OCI-LY3 (cell line): ENCODE results near the gene SPNS2.

Experiments
- H2AFZ ChIP-seq: fragments of 200-600, 300-600 bp; shearing (Covaris generic); 2 replicates; pipeline ENCODE4 v1.6.0; 2014; ENCODE audit warnings: antibody characterized with exemption, low read depth, low read length
- H3K27ac ChIP-seq: fragments of 200-600, 300-600 bp; sonication (generic); 2 replicates; pipeline ENCODE4 v1.5.1; 2014; ENCODE audit warnings: mild to moderate bottlenecking, low read length, moderate library complexity, mixed read lengths
- H3K27me3 ChIP-seq: fragments of 200-600, 300-600 bp; sonication (generic); 2 replicates; pipeline ENCODE4 v1.6.1; 2014; ENCODE audit warnings: low read depth, low read length, mixed read lengths
- H3K36me3 ChIP-seq: fragments of 200-600, 300-600 bp; sonication (generic); replicated peaks from 2 replicates; pipeline ENCODE3; 2014; ENCODE audit warnings: low read depth, low read length, mixed read lengths
- H3K4me1 ChIP-seq: fragments of 300-600, 200-600 bp; sonication (generic); 2 replicates; pipeline ENCODE4 v1.6.1; 2014; ENCODE audit warnings: low read length, mixed read lengths
- H3K4me2 ChIP-seq: fragments of 200-600, 300-600 bp; sonication (generic); 2 replicates; pipeline ENCODE4 v1.6.1; 2014; ENCODE audit warnings: low read length, mixed read lengths
- H3K4me3 ChIP-seq: fragments of 300-600, 200-600 bp; sonication (generic); 2 replicates; pipeline ENCODE4 v1.5.1; 2014; ENCODE audit warnings: antibody characterized with exemption, mild to moderate bottlenecking, low read length, moderate library complexity
- H3K79me2 ChIP-seq: fragments of 300-600, 200-600 bp; shearing (Covaris generic); 2 replicates; pipeline ENCODE4 v1.6.1; 2014; ENCODE audit warnings: mild to moderate bottlenecking, low read length, mixed read lengths
- H3K9ac ChIP-seq: fragments of 300-600, 200-600 bp; shearing (Covaris generic); 2 replicates; pipeline ENCODE4 v1.6.0; 2014; ENCODE audit warnings: mild to moderate bottlenecking, low read length, moderate library complexity
- H3K9me3 ChIP-seq: fragments of 200-600, 300-600 bp; shearing (Covaris generic); 2 replicates; pipeline ENCODE4 v1.6.1; 2014; ENCODE audit warnings: low read length, mixed read lengths; ENCODE audit not compliant: insufficient read depth
- H4K20me1 ChIP-seq: fragments of 200-600, 300-600 bp; sonication (generic); 2 replicates; pipeline ENCODE4 v1.6.1; 2016; ENCODE audit warnings: low read length, mixed read lengths; ENCODE audit not compliant: insufficient read depth
- CTCF ChIP-seq: fragments of 200-600, 300-600 bp; sonication (generic); IDR thresholded peaks from 2 replicates; pipeline ENCODE4 v1.5.1; 2014; ENCODE audit warnings: antibody characterized with exemption, low read length, low read depth
- EZH2phosphoT487 ChIP-seq: fragments of 200-600 bp; shearing (Covaris generic); IDR thresholded peaks from 2 replicates; pipeline ENCODE4 v1.6.1; 2018; ENCODE audit warnings: antibody characterized with exemption, mixed run types, low read depth

SPNS2 gene

GRCh38 chr17:4536742-4537411 is 38.2 kb downstream of the SPNS2 start:
- Histone ChIP-seq H3K9me3 (no peaks in the 10 kb centered on the region), H3K9ac (no peak overlapping the region), H3K27ac (no peak overlapping the region), H3K36me3 (no peaks in the 10 kb centered on the region), H3K27me3 (no peaks in the 10 kb centered on the region), H3K4me2 (no peak overlapping the region), H4K20me1 (peaks cover 14% of the 10 kb centered on the region), H3K4me3 (no peak overlapping the region), H3K4me1 (no peaks in the 10 kb centered on the region), H3K79me2 (no peaks in the 10 kb centered on the region), H2AFZ (no peak overlapping the region)
- no peak for TF ChIP-seq EZH2phosphoT487
- no peak for TF ChIP-seq CTCF

GRCh38 chr17:4537451-4538235 is 39.0 kb downstream of the SPNS2 start:
- TF ChIP-seq EZH2phosphoT487 = no peak

GRCh38 chr17:4538236-4539002 is 39.7 kb downstream of the SPNS2 start:
- Histone ChIP-seq H4K20me1 (peaks cover 14% of the 10 kb centered on the region), H3K36me3 (no peaks in the 10 kb centered on the region)
- TF ChIP-seq CTCF (no peak), EZH2phosphoT487 (no peak)

More at GRCh38 chr17:4537451-4538235, 39.0 kb downstream of the SPNS2 start:
- H3K9me3 ChIP-seq = no peaks in the 10 kb centered on the region
- peaks cover 14% of the 10 kb centered on the region for H4K20me1 ChIP-seq
- H3K27me3 ChIP-seq = no peaks in the 10 kb centered on the region
- no peak overlapping the region for H3K4me3 ChIP-seq
- H3K36me3 ChIP-seq = no peaks in the 10 kb centered on the region
- no peaks in the 10 kb centered on the region for H3K4me1 ChIP-seq
- no peak overlapping the region for H3K27ac ChIP-seq
- H2AFZ ChIP-seq = no peak overlapping the region
- no peaks in the 10 kb centered on the region for H3K79me2 ChIP-seq
- H3K4me2 ChIP-seq = no peak overlapping the region
- H3K9ac ChIP-seq = no peak overlapping the region

GRCh38 chr17:4539025-4539424 is 40.3 kb downstream of the SPNS2 start:
- H3K36me3 ChIP-seq = peaks cover 4% of the 10 kb centered on the region
- H3K9me3 ChIP-seq = no peaks in the 10 kb centered on the region
- H3K9ac ChIP-seq = no peak overlapping the region
- H4K20me1 ChIP-seq = peaks cover 14% of the 10 kb centered on the region
- H3K4me2 ChIP-seq = no peak overlapping the region
- no peaks in the 10 kb centered on the region for H3K27me3 ChIP-seq
- TF ChIP-seq EZH2phosphoT487 (no peak), CTCF (no peak)
- no peaks in the 10 kb centered on the region for H3K79me2 ChIP-seq
- H3K4me3 ChIP-seq = no peak overlapping the region
- no peak overlapping the region for H3K27ac ChIP-seq
- no peaks in the 10 kb centered on the region for H3K4me1 ChIP-seq
- H2AFZ ChIP-seq = no peak overlapping the region

More at GRCh38 chr17:4538236-4539002, 39.7 kb downstream of the SPNS2 start:
- no peak overlapping the region for H3K4me3 ChIP-seq
- H3K9ac ChIP-seq = no peak overlapping the region
- H3K9me3 ChIP-seq = no peaks in the 10 kb centered on the region
- no peaks in the 10 kb centered on the region for H3K27me3 ChIP-seq
- no peaks in the 10 kb centered on the region for H3K79me2 ChIP-seq
- H3K4me2 ChIP-seq = no peak overlapping the region
- H3K4me1 ChIP-seq = no peaks in the 10 kb centered on the region
- no peak overlapping the region for H3K27ac ChIP-seq
- H2AFZ ChIP-seq = no peak overlapping the region
